ENCODE measurements around the gene PDE4C. TPM values are rescaled to one million over a fixed set of nuclear protein-coding genes. Genes with fewer than 3 reads are reported as not detected.

The PDE4C gene
- total RNA-seq = 0.53 and 1.6 TPM in 2 replicates
- long read RNA-seq = 0 reads

DNA sequence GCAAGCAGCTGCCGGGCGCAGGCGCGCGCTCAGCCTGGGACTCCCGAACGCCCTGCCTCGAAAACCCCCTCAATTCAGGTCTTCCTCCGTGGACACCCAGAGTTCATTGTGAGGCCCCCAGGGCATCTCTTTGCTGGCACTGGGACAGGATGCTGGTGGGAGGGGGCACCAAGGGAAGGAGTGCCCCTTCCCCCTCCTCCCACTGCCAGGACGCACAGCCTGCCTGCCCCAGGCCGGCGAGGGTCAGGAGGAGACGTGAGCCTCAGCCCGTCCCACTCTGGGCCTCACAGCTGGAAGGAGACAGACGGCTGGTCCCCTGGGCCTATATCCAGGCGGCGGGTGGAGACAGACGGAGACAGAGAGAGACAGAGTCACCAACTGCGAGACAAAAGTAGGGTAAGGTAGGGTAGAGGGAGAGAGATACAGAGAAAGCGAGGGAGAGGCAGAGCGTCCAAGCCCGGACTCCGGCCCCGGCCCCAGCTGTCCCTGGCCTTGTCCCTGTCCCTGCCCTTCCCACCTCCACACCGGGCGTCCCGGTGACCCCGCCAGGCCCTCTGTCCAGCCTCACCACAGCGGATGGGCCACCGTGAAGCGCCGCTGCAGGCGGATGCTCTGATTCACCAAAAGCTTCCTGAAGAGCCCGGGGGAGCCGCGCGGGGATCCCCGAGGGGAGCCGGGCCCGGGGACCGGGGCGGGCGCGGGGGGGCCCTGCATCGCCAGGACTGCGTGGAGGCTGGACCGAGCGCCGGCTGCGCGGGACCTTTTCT lies at the start of gene PDE4C:
Gene PDE4C, minus strand, starts transcription at position 737 of the 767 bp plus-strand sequence. Its CDS starts 23 bp downstream, at position 714.
- TF ChIP-seq, protein P1, sequence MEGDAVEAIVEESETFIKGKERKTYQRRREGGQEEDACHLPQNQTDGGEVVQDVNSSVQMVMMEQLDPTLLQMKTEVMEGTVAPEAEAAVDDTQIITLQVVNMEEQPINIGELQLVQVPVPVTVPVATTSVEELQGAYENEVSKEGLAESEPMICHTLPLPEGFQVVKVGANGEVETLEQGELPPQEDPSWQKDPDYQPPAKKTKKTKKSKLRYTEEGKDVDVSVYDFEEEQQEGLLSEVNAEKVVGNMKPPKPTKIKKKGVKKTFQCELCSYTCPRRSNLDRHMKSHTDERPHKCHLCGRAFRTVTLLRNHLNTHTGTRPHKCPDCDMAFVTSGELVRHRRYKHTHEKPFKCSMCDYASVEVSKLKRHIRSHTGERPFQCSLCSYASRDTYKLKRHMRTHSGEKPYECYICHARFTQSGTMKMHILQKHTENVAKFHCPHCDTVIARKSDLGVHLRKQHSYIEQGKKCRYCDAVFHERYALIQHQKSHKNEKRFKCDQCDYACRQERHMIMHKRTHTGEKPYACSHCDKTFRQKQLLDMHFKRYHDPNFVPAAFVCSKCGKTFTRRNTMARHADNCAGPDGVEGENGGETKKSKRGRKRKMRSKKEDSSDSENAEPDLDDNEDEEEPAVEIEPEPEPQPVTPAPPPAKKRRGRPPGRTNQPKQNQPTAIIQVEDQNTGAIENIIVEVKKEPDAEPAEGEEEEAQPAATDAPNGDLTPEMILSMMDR (IDR thresholded peaks at IDR 0.05; ENCODE audit: unreplicated experiment) = no peak
- no peaks in the 10 kb centered on the region for H3K9me3 Mint-ChIP-seq (ENCODE audit: low read depth)
- no peak within 1 kb of the TSS for H3K4me3 Mint-ChIP-seq (ENCODE audit: low read depth)
- no peaks in the 10 kb centered on the region for H3K36me3 Mint-ChIP-seq (ENCODE audit: insufficient read depth)
- H3K4me1 Mint-ChIP-seq (ENCODE audit: low read depth) = peaks cover 3% of the 10 kb centered on the region
- peaks cover 55% of the 10 kb centered on the region for H3K27me3 Mint-ChIP-seq
- DNase-seq (ENCODE audit: low spot score, unreplicated experiment) = no peak
- H3K27ac Mint-ChIP-seq = peak within 1 kb of the TSS; percentile 33

DNA sequence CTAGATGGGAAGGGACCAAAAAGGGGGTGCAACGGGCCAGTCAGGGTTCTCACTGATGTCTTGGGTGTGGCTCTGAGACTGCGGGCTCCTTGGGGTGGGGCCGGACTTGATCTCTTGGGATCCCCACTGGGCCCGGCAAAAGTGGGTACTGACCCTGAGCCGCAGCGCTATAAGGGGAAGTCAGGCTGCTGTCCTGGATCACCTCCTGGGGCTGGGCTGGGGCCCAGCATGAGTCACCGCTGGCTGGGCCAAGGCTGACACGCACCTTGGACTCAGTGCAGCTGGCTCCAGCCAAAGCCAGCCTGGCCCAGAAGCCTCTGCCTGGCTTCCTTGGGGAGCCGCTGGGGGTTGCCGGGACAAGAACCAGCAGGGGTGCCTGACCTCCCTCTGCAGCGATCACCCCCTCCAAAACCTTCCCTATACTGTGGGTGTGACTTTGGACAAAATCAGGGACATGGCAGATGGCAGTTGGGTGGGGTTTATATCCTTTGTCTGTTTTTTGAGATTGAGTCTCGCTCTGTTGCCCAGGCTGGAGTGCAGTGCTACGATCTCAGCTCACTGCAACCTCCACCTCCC lies 48.6 kb upstream of the PDE4C start:
- H3K36me3 Mint-ChIP-seq (ENCODE audit: insufficient read depth) = peaks cover 8% of the 10 kb centered on the region
- no peaks in the 10 kb centered on the region for H3K27me3 Mint-ChIP-seq
- peaks cover 8% of the 10 kb centered on the region for H3K4me1 Mint-ChIP-seq (ENCODE audit: low read depth)
- H3K27ac Mint-ChIP-seq = no peak overlapping the region
- no peaks in the 10 kb centered on the region for H3K9me3 Mint-ChIP-seq (ENCODE audit: low read depth)
- TF ChIP-seq, protein P1 (IDR thresholded peaks at IDR 0.05; ENCODE audit: unreplicated experiment) = no peak
- no peak for DNase-seq (ENCODE audit: low spot score, unreplicated experiment)
- no peak overlapping the region for H3K4me3 Mint-ChIP-seq (ENCODE audit: low read depth)

DNA sequence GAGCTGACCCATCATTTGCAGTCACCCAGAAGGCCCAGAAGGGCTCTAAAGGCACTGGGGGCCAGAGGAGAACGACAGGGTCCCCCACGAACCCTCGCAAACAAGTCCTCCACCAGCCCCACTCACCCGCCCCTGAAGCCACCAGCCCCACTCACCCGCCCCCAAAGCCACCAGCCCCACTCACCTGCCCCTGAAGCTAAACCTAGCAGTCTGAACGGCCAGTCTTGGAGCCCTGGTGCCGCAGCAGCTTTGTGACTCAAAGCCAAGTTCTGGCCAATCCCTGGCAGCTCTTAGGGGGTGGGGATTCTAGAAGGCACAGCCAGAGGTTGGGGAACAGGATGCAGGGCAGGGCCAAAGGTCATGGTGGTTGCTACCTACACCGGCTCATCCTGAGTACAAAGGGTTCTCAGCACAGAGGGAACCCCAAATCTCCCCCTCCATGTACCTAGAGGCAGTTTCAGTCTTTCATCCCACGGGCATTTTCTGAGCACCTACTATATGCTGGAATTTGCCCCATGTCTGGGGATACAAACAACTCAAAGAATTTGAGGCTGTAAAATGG lies 48.1 kb upstream of the PDE4C start, which contains the start of gene IQCN:
Gene IQCN, minus strand, starts transcription at position 234 of the 562 bp plus-strand sequence. CDS start 4,974 bp downstream, outside the sequence.
- peaks cover 5% of the 10 kb centered on the region for H3K36me3 Mint-ChIP-seq (ENCODE audit: insufficient read depth)
- TF ChIP-seq, protein P1 (IDR thresholded peaks at IDR 0.05; ENCODE audit: unreplicated experiment) = no peak
- H3K4me3 Mint-ChIP-seq (ENCODE audit: low read depth) = no peak within 1 kb of the TSS
- no peaks in the 10 kb centered on the region for H3K9me3 Mint-ChIP-seq (ENCODE audit: low read depth)
- DNase-seq (ENCODE audit: low spot score, unreplicated experiment) = no peak
- no peaks in the 10 kb centered on the region for H3K27me3 Mint-ChIP-seq
- H3K27ac Mint-ChIP-seq = peak within 1 kb of the TSS; percentile 49
- peaks cover 7% of the 10 kb centered on the region for H3K4me1 Mint-ChIP-seq (ENCODE audit: low read depth)

DNA sequence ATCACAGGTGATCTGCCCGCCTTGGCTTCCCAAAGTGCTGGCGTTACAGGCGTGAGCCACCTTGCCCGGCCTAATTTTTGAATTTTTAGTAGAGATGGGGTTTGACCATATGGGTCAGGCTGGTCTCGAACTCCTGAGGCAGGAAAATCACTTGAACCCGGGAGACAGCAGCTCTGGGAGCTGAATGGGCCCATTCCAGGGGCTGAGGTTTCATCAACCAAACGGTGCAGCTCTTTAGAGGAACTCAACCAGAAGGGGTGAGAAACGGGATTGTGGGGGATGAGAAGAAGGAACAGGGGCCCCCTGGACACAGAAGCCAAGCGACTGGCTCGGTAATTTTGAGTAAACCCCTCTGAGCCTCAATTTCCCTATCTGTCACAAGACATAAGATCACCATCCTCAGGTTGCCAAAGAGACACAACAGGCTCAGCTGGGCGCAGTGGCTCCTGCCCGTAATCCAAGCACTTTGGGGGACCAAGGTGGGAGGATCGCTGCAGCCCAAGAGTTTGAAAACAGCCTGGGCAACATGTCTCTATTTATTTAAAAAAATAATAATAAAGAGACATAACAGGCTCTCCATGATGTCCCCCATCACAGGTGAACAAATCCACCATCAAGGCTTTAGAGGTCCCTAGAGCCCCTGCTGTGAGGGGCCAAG lies 47.5 kb upstream of the PDE4C start:
- Mint-ChIP-seq H3K4me1 (ENCODE audit: low read depth) (peaks cover 3% of the 10 kb centered on the region), H3K4me3 (ENCODE audit: low read depth) (no peak overlapping the region), H3K27me3 (no peaks in the 10 kb centered on the region), H3K36me3 (ENCODE audit: insufficient read depth) (peaks cover 3% of the 10 kb centered on the region), H3K9me3 (ENCODE audit: low read depth) (no peaks in the 10 kb centered on the region), H3K27ac (no peak overlapping the region)
- no peak for DNase-seq (ENCODE audit: low spot score, unreplicated experiment)
- TF ChIP-seq, protein P1 (IDR thresholded peaks at IDR 0.05; ENCODE audit: unreplicated experiment) = no peak

DNA sequence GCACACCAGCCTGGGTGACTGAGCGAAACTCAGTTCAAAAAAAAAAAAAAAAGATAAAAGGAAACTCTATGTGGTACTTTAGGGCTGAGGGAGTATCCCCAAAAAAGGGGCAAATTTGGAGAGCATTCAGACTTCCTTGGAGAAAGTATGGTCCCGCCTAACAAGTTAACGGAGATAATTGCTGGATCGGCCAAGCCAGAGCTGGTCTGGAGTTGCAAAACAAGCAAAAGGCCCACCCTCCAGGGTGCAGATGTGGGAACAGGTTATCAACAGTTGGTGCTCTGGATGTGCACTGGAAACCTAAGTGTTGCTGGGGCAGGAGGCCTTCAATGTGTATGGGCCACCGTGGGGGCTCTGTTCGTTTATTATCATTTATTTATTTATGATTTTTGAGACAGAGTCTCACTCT lies 45.2 kb upstream of the PDE4C start:
- Mint-ChIP-seq H3K27me3 (no peaks in the 10 kb centered on the region), H3K4me1 (ENCODE audit: low read depth) (no peaks in the 10 kb centered on the region), H3K4me3 (ENCODE audit: low read depth) (no peak overlapping the region), H3K27ac (no peak overlapping the region), H3K9me3 (ENCODE audit: low read depth) (no peaks in the 10 kb centered on the region), H3K36me3 (ENCODE audit: insufficient read depth) (peaks cover 6% of the 10 kb centered on the region)
- no peak for DNase-seq (ENCODE audit: low spot score, unreplicated experiment)
- TF ChIP-seq, protein P1 (IDR thresholded peaks at IDR 0.05; ENCODE audit: unreplicated experiment) = no peak
